Measurements from ENCODE around the gene TMEM108. TPM values are rescaled to one million over a fixed set of nuclear protein-coding genes. Genes with fewer than 3 reads are reported as not detected.

TMEM108 gene
- total RNA-seq, 1 donor from 2014 or later = 6.1 TPM

DNA sequence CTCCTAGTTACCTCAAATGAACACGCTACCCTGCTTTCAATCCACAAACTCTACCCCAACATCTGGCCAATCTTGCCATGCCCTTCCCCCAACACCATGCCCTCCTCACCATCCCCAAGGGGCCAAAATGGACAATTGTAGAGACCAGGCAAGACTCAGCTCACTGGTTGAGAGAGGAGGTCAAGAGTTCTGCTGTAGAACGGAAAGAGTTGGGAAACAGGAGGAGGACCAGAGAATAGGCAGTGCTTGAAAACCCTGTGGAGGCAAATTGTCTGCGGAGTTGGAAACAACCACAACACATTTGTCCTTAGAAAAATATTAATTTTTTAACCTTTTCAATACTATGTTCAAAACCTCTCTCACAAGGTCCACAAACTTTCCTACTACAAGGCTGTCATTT lies 232.9 kb downstream of the TMEM108 start:
- Mint-ChIP-seq H3K4me1 (ENCODE audit: low read depth) (no peaks in the 10 kb centered on the region), H3K27me3 (no peaks in the 10 kb centered on the region), H3K27ac (no peak overlapping the region), H3K4me3 (ENCODE audit: low read depth) (no peak overlapping the region), H3K36me3 (ENCODE audit: insufficient read depth) (no peaks in the 10 kb centered on the region), H3K9me3 (ENCODE audit: low read depth) (no peaks in the 10 kb centered on the region)
- no peak for TF ChIP-seq CTCF (IDR thresholded peaks at IDR 0.05; ENCODE audit: unreplicated experiment)
- no peak for DNase-seq (ENCODE audit: low spot score, unreplicated experiment)

DNA sequence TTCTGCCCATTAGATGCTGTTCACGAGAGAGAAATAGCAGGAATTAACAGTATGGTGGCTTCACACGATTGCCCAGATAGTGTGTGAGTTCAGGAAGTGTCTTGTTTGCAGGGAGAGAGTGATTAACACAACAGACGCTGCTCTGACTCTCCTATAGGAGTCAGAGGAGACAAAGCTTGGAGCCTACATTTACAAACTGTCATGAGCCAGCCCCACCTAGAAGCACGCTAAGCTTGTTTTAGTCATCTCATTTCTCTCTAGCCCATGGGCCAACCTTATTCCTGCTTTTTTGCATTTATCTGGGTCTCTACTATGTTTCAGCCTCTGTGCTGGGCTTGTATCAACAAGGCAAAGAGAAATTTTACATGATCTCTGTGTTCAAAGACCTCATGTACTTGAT lies 233.3 kb downstream of the TMEM108 start:
- Mint-ChIP-seq H3K9me3 (ENCODE audit: low read depth) (no peaks in the 10 kb centered on the region), H3K27me3 (no peaks in the 10 kb centered on the region), H3K4me1 (ENCODE audit: low read depth) (no peaks in the 10 kb centered on the region), H3K4me3 (ENCODE audit: low read depth) (no peak overlapping the region), H3K27ac (peak overlapping the region; percentile 5), H3K36me3 (ENCODE audit: insufficient read depth) (no peaks in the 10 kb centered on the region)
- no peak for TF ChIP-seq CTCF (IDR thresholded peaks at IDR 0.05; ENCODE audit: unreplicated experiment)
- no peak for DNase-seq (ENCODE audit: low spot score, unreplicated experiment)

GRCh38 chr3:133273346-133273745 lies 235.2 kb downstream of the TMEM108 start:
- no peak for TF ChIP-seq CTCF (IDR thresholded peaks at IDR 0.05; ENCODE audit: unreplicated experiment)
- no peaks in the 10 kb centered on the region for H3K27me3 Mint-ChIP-seq
- no peaks in the 10 kb centered on the region for H3K4me1 Mint-ChIP-seq (ENCODE audit: low read depth)
- no peak for DNase-seq (ENCODE audit: low spot score, unreplicated experiment)
- no peak overlapping the region for H3K27ac Mint-ChIP-seq
- no peak overlapping the region for H3K4me3 Mint-ChIP-seq (ENCODE audit: low read depth)
- H3K9me3 Mint-ChIP-seq (ENCODE audit: low read depth) = no peaks in the 10 kb centered on the region
- no peaks in the 10 kb centered on the region for H3K36me3 Mint-ChIP-seq (ENCODE audit: insufficient read depth)

DNA sequence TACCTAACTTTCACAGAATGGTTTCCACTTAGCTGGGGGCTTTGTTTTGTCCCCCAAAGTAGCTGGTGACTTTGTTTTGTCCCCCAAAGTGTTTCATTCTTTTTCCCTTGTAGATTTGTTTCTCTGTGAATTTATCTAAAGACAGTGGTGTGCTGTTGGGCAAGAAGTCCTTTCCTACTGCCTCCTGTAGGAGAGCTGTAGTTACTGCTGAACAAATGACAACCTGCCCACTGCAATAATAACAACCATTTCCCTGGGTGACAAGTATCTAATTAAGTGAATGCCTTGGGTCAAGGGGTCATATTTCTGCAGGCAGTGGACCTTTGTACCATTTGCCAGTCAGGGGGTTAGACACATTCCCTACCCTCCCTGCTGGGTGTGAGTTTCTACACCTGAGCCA lies 236.3 kb downstream of the TMEM108 start:
- no peaks in the 10 kb centered on the region for H3K36me3 Mint-ChIP-seq (ENCODE audit: insufficient read depth)
- H3K4me1 Mint-ChIP-seq (ENCODE audit: low read depth) = no peaks in the 10 kb centered on the region
- no peak for DNase-seq (ENCODE audit: low spot score, unreplicated experiment)
- TF ChIP-seq CTCF (IDR thresholded peaks at IDR 0.05; ENCODE audit: unreplicated experiment) = no peak
- no peak overlapping the region for H3K4me3 Mint-ChIP-seq (ENCODE audit: low read depth)
- no peaks in the 10 kb centered on the region for H3K9me3 Mint-ChIP-seq (ENCODE audit: low read depth)
- H3K27ac Mint-ChIP-seq = no peak overlapping the region
- H3K27me3 Mint-ChIP-seq = no peaks in the 10 kb centered on the region

- no peaks in the 10 kb centered on the region for H3K9me3 Mint-ChIP-seq (ENCODE audit: low read depth)
- no peak for DNase-seq (ENCODE audit: low spot score, unreplicated experiment)
- H3K27ac Mint-ChIP-seq = no peak overlapping the region
- no peaks in the 10 kb centered on the region for H3K36me3 Mint-ChIP-seq (ENCODE audit: insufficient read depth)
- no peak overlapping the region for H3K4me3 Mint-ChIP-seq (ENCODE audit: low read depth)
- no peaks in the 10 kb centered on the region for H3K4me1 Mint-ChIP-seq (ENCODE audit: low read depth)
- no peaks in the 10 kb centered on the region for H3K27me3 Mint-ChIP-seq
- TF ChIP-seq CTCF (IDR thresholded peaks at IDR 0.05; ENCODE audit: unreplicated experiment) = no peak
Measured at GRCh38 chr3:133276594-133276993, 238.4 kb downstream of the TMEM108 start.
